Spleen (tissue), 11 donors: ENCODE results near the gene CLINT1. TPM values are rescaled to one million over a fixed set of nuclear protein-coding genes. Genes with fewer than 3 reads are reported as not detected.

ENCODE experiments used
- DNase-seq: peaks from one replicate; pipeline ENCODE4 v3.0.0-alpha.2; 2020
- H3K27ac ChIP-seq, 8 donors: fragments of 200-600 bp; sonication (generic) in 7 of 8; 1 replicate in 4 of 8; 2 replicates in 4 of 8; pipeline versions ENCODE4 v1.5.0 to v1.8.0; 2016 to 2021; ENCODE audit warnings: inconsistent platforms in 4 of 8, mild to moderate bottlenecking in 4 of 8, moderate library complexity in 1 of 8
- H3K27me3 ChIP-seq, 7 donors: fragments of 200-600 bp; sonication (generic) in 6 of 7; replicated peaks in 1 of 7; 1 replicate in 4 of 7; 2 replicates in 3 of 7; pipeline versions ENCODE4 v1.5.0 to v1.8.0; 2016 to 2021; ENCODE audit warnings: inconsistent platforms in 3 of 7, mild to moderate bottlenecking in 1 of 7
- H3K36me3 ChIP-seq, 6 donors: fragments of 200-600 bp; sonication (generic) in 5 of 6; 1 replicate in 4 of 6; 2 replicates in 2 of 6; pipeline versions ENCODE4 v1.5.0 to v1.8.0; 2016 to 2021; ENCODE audit warnings: inconsistent platforms in 2 of 6
- H3K4me1 ChIP-seq, 6 donors: fragments of 200-600 bp; sonication (generic) in 5 of 6; 1 replicate in 3 of 6; 2 replicates in 3 of 6; pipeline versions ENCODE4 v1.5.0 to v1.8.0; 2016 to 2021; ENCODE audit warnings: inconsistent platforms in 3 of 6
- H3K4me3 ChIP-seq, 8 donors: fragments of 200-600 bp; sonication (generic) in 7 of 8; 1 replicate in 4 of 8; 2 replicates in 4 of 8; pipeline versions ENCODE4 v1.5.0 to v1.8.0; 2016 to 2021; ENCODE audit warnings: inconsistent platforms in 4 of 8, mild to moderate bottlenecking in 4 of 8, moderate library complexity in 2 of 8
- H3K9me3 ChIP-seq, 8 donors: fragments of 200-600 bp; sonication (generic) in 7 of 8; 1 replicate in 4 of 8; 2 replicates in 4 of 8; pipeline versions ENCODE4 v1.5.0 to v1.8.0; 2016 to 2021; ENCODE audit warnings: inconsistent platforms in 4 of 8
- POLR2A ChIP-seq, 3 donors: fragments of 450-650 bp; IDR thresholded peaks; one replicate each; pipeline ENCODE4 v1.5.1; 2017; ENCODE audit warnings: antibody characterized with exemption in 3 of 3, mild to moderate bottlenecking in 1 of 3
- POLR2AphosphoS5 ChIP-seq, 3 donors: sonication (generic); formaldehyde crosslinking; IDR thresholded peaks; one replicate each; pipeline ENCODE4 v1.5.1; 2017; ENCODE audit warnings: antibody characterized with exemption in 3 of 3
- WGBS, 5 donors: extraction: QIAGEN DNeasy Blood & Tissue Kit in 3 of 5; methylation state at CpG; one replicate each; pipeline versions ENCODE4 v1.1.5 to v1.1.7; 2013 to 2018; 5-methylcytosine and 5-hydroxymethylcytosine counted together
- intact Hi-C: fragments of 100-400 bp; cut with DNase I; formaldehyde crosslinking; loops from one replicate; pipeline ENCODE4 v1.15.0; 2023; ENCODE audit warnings: low total_unique reads
- polyA plus RNA-seq, 3 donors: library from polyadenylated mRNA; stranded (reverse); fragments of 200-250 nt; gene quantifications; one replicate each; pipeline ENCODE4 v1.2.1, GENCODE V29; 2013
- total RNA-seq, 7 donors: library from RNA; depleted of rRNA in 3 of 7; stranded (reverse); fragments of >200 nt in 3 of 7; fragmentation: NEBNext Ultra II Directional in 4 of 7; extraction: Animal tissue kit (Norgen Biotek cat#: 25700) in 4 of 7; gene quantifications; one replicate each; pipeline versions ENCODE4 v1.1.0 to v1.2.1, GENCODE V29; 2016 to 2021
- TF ChIP-seq, protein P1 (sequence below), 11 experiments: fragments of 200-600 bp in 7 of 11; fragments of 450-650 bp in 4 of 11; sonication (generic) in 4 of 11; IDR thresholded peaks in 8 of 11; conservative IDR thresholded peaks in 3 of 11; 1 replicate in 7 of 11; 2 replicates in 4 of 11; pipeline versions ENCODE4 v1.4.0 to v1.8.0; 2016 to 2021; ENCODE audit warnings: antibody characterized with exemption in 11 of 11, inconsistent platforms in 4 of 11, mild to moderate bottlenecking in 1 of 11
- donor health status: healthy with polysubstance abuse.
- donor health status: DM: no; HTN: no; CAD: no; lungs with moderate emphysema.
- donor health status: DM: no; HTN: no; CAD: no.
- donor health status: Bipolar disorder and iron deficiency.
- donor health status: healthy.
- donor health status: DM: no; HTN: no; CAD: no.
- donor health status: DM: yes; HTN: yes; CAD: no.

The CLINT1 gene
- total and polyA plus RNA-seq, 10 donors, result 26.7 to 130 (median 62.4) TPM

DNA sequence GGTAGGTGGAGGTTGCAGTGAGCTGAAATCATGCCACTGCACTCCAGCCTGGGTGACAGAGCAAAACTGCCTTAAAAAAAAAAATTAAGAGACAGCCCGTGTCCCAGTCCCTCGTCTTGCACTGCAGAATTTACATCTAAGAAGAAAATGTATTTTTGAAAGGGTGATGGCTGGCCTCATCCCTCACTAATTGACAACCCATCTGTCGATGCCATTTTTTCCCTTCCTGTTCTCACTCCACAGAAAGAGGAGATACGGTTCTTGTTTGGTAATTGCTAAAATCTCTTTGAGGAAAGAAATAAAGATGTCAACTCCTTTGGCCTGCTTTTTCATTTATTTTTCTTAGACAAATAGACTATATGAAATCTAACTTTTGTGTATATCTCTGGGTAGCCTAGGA is 117.8 kb downstream of the CLINT1 start:
- H3K4me1 ChIP-seq, result peaks cover 3 to 26% (median 19%) of the 10 kb centered on the region in 6 donors
- peaks cover 0 to 42% (median 20%) of the 10 kb centered on the region in 6 donors for H3K36me3 ChIP-seq
- no peak for TF ChIP-seq POLR2A (IDR thresholded peaks at IDR 0.05)
- no peak for TF ChIP-seq POLR2AphosphoS5 (IDR thresholded peaks at IDR 0.05)
- TF ChIP-seq, protein P1, sequence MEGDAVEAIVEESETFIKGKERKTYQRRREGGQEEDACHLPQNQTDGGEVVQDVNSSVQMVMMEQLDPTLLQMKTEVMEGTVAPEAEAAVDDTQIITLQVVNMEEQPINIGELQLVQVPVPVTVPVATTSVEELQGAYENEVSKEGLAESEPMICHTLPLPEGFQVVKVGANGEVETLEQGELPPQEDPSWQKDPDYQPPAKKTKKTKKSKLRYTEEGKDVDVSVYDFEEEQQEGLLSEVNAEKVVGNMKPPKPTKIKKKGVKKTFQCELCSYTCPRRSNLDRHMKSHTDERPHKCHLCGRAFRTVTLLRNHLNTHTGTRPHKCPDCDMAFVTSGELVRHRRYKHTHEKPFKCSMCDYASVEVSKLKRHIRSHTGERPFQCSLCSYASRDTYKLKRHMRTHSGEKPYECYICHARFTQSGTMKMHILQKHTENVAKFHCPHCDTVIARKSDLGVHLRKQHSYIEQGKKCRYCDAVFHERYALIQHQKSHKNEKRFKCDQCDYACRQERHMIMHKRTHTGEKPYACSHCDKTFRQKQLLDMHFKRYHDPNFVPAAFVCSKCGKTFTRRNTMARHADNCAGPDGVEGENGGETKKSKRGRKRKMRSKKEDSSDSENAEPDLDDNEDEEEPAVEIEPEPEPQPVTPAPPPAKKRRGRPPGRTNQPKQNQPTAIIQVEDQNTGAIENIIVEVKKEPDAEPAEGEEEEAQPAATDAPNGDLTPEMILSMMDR (IDR thresholded peaks at IDR 0.05 in 8 of 11, conservative IDR thresholded peaks at IDR 0.05 in 3 of 11), result no peak
- intact Hi-C loops, result loop anchor here (5.0 kb wide), 1 partner anchor 309 kb away; no protein-coding TSS in a partner anchor
- no peaks in the 10 kb centered on the region for H3K9me3 ChIP-seq
- H3K27ac ChIP-seq, result no peak overlapping the region
- 76 to 88% (median 86%) methylated on average over 4 of the region's 4 CpGs for WGBS, 5 donors
- no peaks in the 10 kb centered on the region for H3K27me3 ChIP-seq
- DNase-seq, result no peak
- H3K4me3 ChIP-seq, result no peak overlapping the region

DNA sequence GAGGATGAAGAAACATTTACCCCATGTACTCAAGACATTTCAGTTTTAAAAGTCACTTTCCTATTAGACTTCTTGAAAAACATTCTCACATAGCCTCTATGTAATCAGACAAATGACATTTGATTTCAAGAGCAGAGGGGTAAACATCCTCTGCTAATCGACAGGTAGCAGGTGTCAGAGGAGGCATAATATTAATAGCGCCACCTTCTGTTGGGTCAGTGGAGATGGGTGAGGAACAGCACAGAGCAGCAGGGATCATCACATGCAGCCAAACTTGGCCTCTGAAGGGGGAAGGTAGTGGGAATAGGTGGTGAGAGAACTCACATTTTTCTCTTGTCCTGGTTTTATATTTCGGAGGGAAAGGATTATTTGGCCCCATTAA is 118.7 kb downstream of the CLINT1 start:
- DNase-seq, result no peak
- TF ChIP-seq POLR2AphosphoS5 (IDR thresholded peaks at IDR 0.05) (no peak), POLR2A (IDR thresholded peaks at IDR 0.05) (no peak)
- TF ChIP-seq, protein P1 (IDR thresholded peaks at IDR 0.05 in 8 of 11, conservative IDR thresholded peaks at IDR 0.05 in 3 of 11), result peak in 7 of 11 experiments; percentile 13 to 50 (median 36)
- Histone ChIP-seq H3K36me3 (peaks cover 0 to 51% (median 23%) of the 10 kb centered on the region in 6 donors), H3K4me1 (peaks cover 3 to 20% (median 17%) of the 10 kb centered on the region in 6 donors), H3K27ac (no peak overlapping the region), H3K27me3 (no peaks in the 10 kb centered on the region), H3K9me3 (no peaks in the 10 kb centered on the region), H3K4me3 (no peak overlapping the region)
- 57 to 67% (median 58%) methylated on average over 3 of the region's 3 CpGs for WGBS, 5 donors
- intact Hi-C loops, result loop anchor here (5.0 kb wide), 1 partner anchor 308 kb away; no protein-coding TSS in a partner anchor

DNA sequence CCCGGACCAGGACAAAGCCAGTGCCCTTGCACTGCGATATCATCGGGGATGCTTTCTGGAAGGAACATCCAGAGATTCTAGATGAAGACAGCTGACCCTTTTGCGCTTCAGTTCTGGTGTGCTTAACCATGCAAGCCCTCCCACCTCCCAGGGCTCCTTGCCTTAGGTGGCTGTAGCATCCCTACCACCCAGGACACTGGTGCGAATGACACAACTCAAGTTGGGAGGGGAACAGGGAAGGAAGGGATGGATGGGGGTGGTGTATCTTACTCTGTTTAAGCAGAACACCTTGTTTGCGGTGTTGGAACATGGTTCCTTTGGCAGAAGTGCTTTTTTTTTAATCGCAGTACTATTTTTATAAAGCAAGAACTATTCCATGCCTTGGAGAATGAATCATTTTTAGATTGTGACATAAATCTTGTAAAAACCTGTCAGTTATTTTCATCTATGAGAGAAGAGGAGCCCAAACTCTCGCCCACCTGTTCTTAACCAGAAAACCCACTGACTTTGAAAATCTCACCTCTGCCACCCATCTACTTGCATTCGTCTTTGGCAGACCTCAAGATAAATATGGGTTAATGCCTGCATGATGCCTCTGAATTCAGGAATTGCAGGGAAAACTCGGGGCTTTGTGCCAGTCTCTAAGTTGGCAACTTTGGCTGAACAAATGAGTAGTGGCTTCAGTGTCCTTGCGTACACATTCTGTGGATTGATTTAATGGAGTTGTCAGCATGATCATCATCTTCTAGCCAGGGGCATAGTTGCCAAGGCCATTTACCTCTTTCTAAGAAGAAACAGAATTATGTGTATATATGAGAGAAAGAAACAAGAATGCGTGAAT is 119.3 kb downstream of the CLINT1 start:
- Histone ChIP-seq H3K36me3 (peaks cover 0 to 57% (median 28%) of the 10 kb centered on the region in 6 donors), H3K9me3 (no peaks in the 10 kb centered on the region), H3K27ac (no peak overlapping the region), H3K4me3 (no peak overlapping the region), H3K4me1 (peaks cover under 1 to 13% (median 11%) of the 10 kb centered on the region in 6 donors), H3K27me3 (no peaks in the 10 kb centered on the region)
- TF ChIP-seq POLR2A (IDR thresholded peaks at IDR 0.05) (no peak), POLR2AphosphoS5 (IDR thresholded peaks at IDR 0.05) (no peak)
- TF ChIP-seq, protein P1 (IDR thresholded peaks at IDR 0.05 in 8 of 11, conservative IDR thresholded peaks at IDR 0.05 in 3 of 11), result no peak
- no peak for DNase-seq
- WGBS, 5 donors, result 89 to 94% (median 89%) methylated on average over 12 of the region's 12 CpGs
- intact Hi-C loops, result loop anchor here (5.0 kb wide), 1 partner anchor 307 kb away; no protein-coding TSS in a partner anchor

DNA sequence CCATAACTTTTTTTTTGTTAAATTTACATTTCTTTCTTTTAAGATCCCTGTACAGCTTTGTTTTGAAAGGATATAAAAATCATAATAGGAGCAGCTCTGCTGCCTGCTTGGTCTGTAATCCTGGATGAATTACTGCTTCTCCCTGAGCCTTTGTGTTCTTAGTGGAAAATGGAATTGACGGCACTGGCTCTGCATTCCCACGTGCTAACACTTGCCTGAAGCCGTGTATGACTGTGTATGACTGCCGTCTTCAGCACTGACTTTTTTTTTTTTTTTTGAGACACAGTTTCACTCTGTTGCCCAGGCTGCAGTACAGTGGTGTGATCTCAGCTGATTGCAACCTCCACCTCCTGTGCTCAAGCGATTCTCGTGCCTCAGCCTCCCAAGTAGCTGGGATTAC is 123.0 kb downstream of the CLINT1 start:
- peaks cover 4 to 15% (median 9%) of the 10 kb centered on the region in 6 donors for H3K4me1 ChIP-seq
- no peaks in the 10 kb centered on the region for H3K9me3 ChIP-seq
- DNase-seq, result no peak
- peaks cover 0 to 77% (median 34%) of the 10 kb centered on the region in 6 donors for H3K36me3 ChIP-seq
- H3K4me3 ChIP-seq, result no peak overlapping the region
- WGBS, 5 donors, result 92 to 95% (median 93%) methylated on average over 6 of the region's 6 CpGs
- H3K27me3 ChIP-seq, result no peaks in the 10 kb centered on the region
- no peak for TF ChIP-seq POLR2A (IDR thresholded peaks at IDR 0.05)
- TF ChIP-seq POLR2AphosphoS5 (IDR thresholded peaks at IDR 0.05), result no peak
- TF ChIP-seq, protein P1 (IDR thresholded peaks at IDR 0.05 in 8 of 11, conservative IDR thresholded peaks at IDR 0.05 in 3 of 11), result no peak
- no peak overlapping the region for H3K27ac ChIP-seq
- intact Hi-C loops, result no loop called here
